OCI-LY7 (cell line): Measurements from ENCODE around the gene PEPD.

ENCODE experiments used
- EZH2phosphoT487 ChIP-seq: fragments of 200-600 bp; sonication (generic); IDR thresholded peaks from 2 replicates; pipeline ENCODE4 v1.6.1; 2018; ENCODE audit warnings: low read depth, borderline replicate concordance, mild to moderate bottlenecking, mixed run types, antibody characterized with exemption, low read length, moderate library complexity, mixed read lengths
- TF ChIP-seq, protein P1 (sequence below): fragments of 200-600 bp; sonication (generic); conservative IDR thresholded peaks from 2 replicates; pipeline ENCODE4 v1.5.1; 2014; ENCODE audit warnings: mild to moderate bottlenecking, antibody characterized with exemption, low read length, moderate library complexity, mixed read lengths

DNA sequence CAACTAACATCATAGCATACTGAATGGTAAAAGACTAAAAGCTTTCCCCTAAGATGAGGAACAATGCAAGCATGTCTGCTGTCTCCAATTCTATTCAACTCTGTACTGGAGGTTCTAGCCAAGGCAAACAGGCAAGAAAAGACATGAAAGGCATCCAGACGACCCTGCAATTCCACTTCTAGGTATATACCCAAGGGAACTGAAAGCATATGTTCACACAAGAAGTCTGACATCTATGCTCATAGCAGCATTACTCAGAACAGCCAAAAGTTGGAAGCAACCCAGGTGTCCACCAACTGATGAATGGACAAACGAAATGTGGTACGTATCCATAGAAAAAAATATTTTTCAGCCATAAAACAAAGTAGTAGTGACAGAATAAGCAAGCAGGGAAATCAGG lies 39.1 kb downstream of the PEPD start:
- TF ChIP-seq, protein P1, sequence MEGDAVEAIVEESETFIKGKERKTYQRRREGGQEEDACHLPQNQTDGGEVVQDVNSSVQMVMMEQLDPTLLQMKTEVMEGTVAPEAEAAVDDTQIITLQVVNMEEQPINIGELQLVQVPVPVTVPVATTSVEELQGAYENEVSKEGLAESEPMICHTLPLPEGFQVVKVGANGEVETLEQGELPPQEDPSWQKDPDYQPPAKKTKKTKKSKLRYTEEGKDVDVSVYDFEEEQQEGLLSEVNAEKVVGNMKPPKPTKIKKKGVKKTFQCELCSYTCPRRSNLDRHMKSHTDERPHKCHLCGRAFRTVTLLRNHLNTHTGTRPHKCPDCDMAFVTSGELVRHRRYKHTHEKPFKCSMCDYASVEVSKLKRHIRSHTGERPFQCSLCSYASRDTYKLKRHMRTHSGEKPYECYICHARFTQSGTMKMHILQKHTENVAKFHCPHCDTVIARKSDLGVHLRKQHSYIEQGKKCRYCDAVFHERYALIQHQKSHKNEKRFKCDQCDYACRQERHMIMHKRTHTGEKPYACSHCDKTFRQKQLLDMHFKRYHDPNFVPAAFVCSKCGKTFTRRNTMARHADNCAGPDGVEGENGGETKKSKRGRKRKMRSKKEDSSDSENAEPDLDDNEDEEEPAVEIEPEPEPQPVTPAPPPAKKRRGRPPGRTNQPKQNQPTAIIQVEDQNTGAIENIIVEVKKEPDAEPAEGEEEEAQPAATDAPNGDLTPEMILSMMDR, result no peak
- no peak for TF ChIP-seq EZH2phosphoT487
